Gastrocnemius medialis (tissue), 4 donors: ENCODE data around the gene DISP2. TPM values are rescaled to one million over a fixed set of nuclear protein-coding genes. Genes with fewer than 3 reads are reported as not detected.

Experiments
- ATAC-seq, 2 donors: fragments of 150-250 bp; one replicate each; pipeline ENCODE4 v1.9.1; 2016
- DNase-seq, 2 donors: peaks; one replicate each; pipeline ENCODE4 v3.0.0-alpha.2; 2019
- H3K27ac ChIP-seq, 4 donors: fragments of 200-600 bp; sonication (generic); 1 replicate in 1 of 4; 2 replicates in 3 of 4; pipeline ENCODE4 v1.5.1; 2016 to 2018; ENCODE audit warnings: mild to moderate bottlenecking in 2 of 4, moderate library complexity in 1 of 4
- H3K27me3 ChIP-seq, 3 donors: fragments of 200-600 bp; sonication (generic) in 2 of 3; 1 replicate in 1 of 3; 2 replicates in 2 of 3; pipeline versions ENCODE4 v1.5.1 to v1.6.0; 2016 to 2019; ENCODE audit warnings: mild to moderate bottlenecking in 1 of 3, moderate library complexity in 1 of 3
- H3K36me3 ChIP-seq, 2 donors: fragments of 200-600 bp; sonication (generic) in 1 of 2; one replicate each; pipeline ENCODE4 v1.5.1; 2017 to 2018
- H3K4me1 ChIP-seq, 2 donors: fragments of 200-600 bp; sonication (generic) in 1 of 2; one replicate each; pipeline ENCODE4 v1.5.1; 2016 to 2017; ENCODE audit warnings: mild to moderate bottlenecking in 2 of 2
- H3K4me3 ChIP-seq, 4 donors: fragments of 200-600 bp; sonication (generic) in 3 of 4; 1 replicate in 1 of 4; 2 replicates in 3 of 4; pipeline ENCODE4 v1.5.1; 2016 to 2019; ENCODE audit warnings: mild to moderate bottlenecking in 2 of 4
- H3K9me3 ChIP-seq, 3 donors: fragments of 200-600 bp; sonication (generic) in 2 of 3; 1 replicate in 1 of 3; 2 replicates in 2 of 3; pipeline ENCODE4 v1.5.1; 2016 to 2019
- POLR2A ChIP-seq, 2 donors: fragments of 450-650 bp; IDR thresholded peaks; one replicate each; pipeline ENCODE4 v1.6.1; 2017; ENCODE audit warnings: antibody characterized with exemption in 2 of 2, mild to moderate bottlenecking in 2 of 2, moderate library complexity in 2 of 2
- in situ Hi-C, 4 donors: fragments of 200-750 bp; cut with MboI; loops; one replicate each; pipeline versions ENCODE4 v1.15.0 to v1.8.0; 2017; ENCODE audit warnings: low sequenced_read_pairs in 4 of 4
- intact Hi-C: fragments of 100-400 bp; cut with DNase I; formaldehyde crosslinking; loops from one replicate; pipeline ENCODE4 v1.15.1; 2023; ENCODE audit warnings: low total_unique reads
- total RNA-seq, 4 donors: library from RNA; depleted of rRNA; stranded (reverse); fragments of >200 nt; gene quantifications; one replicate each; pipeline versions ENCODE4 v1.1.0 to v1.2.3, GENCODE V29; 2016
- TF ChIP-seq, protein P1 (sequence below), 5 experiments: fragments of 450-650 bp in 3 of 5; fragments of 200-600 bp in 2 of 5; sonication (generic) in 2 of 5; IDR thresholded peaks in 4 of 5; conservative IDR thresholded peaks in 1 of 5; 1 replicate in 4 of 5; 2 replicates in 1 of 5; pipeline ENCODE4 v1.5.1; 2016 to 2019; ENCODE audit warnings: antibody characterized with exemption in 5 of 5, mild to moderate bottlenecking in 3 of 5, moderate library complexity in 3 of 5

DISP2 gene
- total RNA-seq, 4 donors from 2014 or later, result 0.02 to 0.12 (median 0.06) TPM

DNA sequence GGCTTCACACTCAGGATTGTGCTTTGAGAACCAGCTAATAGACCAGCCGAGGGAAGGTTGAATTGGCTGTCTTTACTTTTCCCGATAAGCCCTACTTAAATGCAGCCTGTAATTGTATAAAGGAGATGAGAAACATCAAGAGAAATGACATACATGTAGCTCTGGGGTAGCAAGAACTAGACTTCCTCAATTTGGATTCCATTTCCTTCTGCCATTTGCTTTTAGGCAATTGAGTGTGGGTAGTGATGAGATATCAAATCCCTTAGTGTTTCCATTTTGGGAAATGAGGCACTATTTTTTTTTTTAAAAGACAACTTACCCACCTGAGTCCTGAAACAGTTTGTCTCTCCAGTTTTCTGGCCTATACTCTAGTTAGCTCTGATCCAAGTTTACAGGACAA lies 32.3 kb upstream of the DISP2 start:
- H3K4me1 ChIP-seq, result peaks cover 25 to 33% of the 10 kb centered on the region in 2 donors
- H3K9me3 ChIP-seq, result no peaks in the 10 kb centered on the region
- H3K27ac ChIP-seq, result peak overlapping the region in 3 of 4 donors; percentile 9 to 70 (median 21)
- DNase-seq (no peak), ATAC-seq (no peak)
- intact Hi-C loops, result no loop called here
- H3K4me3 ChIP-seq, result peak overlapping the region in 3 of 4 donors; percentile 63 to 84 (median 84)
- TF ChIP-seq POLR2A (IDR thresholded peaks at IDR 0.05), result no peak
- TF ChIP-seq, protein P1, sequence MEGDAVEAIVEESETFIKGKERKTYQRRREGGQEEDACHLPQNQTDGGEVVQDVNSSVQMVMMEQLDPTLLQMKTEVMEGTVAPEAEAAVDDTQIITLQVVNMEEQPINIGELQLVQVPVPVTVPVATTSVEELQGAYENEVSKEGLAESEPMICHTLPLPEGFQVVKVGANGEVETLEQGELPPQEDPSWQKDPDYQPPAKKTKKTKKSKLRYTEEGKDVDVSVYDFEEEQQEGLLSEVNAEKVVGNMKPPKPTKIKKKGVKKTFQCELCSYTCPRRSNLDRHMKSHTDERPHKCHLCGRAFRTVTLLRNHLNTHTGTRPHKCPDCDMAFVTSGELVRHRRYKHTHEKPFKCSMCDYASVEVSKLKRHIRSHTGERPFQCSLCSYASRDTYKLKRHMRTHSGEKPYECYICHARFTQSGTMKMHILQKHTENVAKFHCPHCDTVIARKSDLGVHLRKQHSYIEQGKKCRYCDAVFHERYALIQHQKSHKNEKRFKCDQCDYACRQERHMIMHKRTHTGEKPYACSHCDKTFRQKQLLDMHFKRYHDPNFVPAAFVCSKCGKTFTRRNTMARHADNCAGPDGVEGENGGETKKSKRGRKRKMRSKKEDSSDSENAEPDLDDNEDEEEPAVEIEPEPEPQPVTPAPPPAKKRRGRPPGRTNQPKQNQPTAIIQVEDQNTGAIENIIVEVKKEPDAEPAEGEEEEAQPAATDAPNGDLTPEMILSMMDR (IDR thresholded peaks at IDR 0.05 in 4 of 5, conservative IDR thresholded peaks at IDR 0.05 in 1 of 5), result no peak
- H3K36me3 ChIP-seq, result peaks cover 0 to 8% of the 10 kb centered on the region in 2 donors
- in situ Hi-C loops, result no loop called here
- H3K27me3 ChIP-seq, result no peaks in the 10 kb centered on the region

DNA sequence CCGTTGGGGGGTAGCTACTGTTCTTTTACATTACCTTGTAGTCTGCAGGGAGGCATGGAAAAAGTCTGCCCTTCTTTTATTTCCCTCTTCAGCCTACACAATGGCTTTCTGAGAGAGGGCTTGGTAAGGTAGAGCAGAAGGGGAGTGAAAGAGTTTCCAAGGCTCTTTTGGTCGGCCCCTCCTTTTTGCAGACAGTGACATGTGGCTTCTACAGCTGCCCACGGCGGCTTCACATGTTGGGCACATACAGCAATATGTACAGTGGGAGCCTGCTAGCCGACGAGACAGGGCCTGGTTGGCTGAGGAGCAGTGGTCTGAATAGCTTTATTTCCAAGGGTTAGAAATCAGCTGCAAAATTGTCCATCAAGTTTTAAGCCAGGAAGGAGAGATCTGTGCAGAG lies 30.6 kb upstream of the DISP2 start:
- Histone ChIP-seq H3K27ac (no peak overlapping the region), H3K27me3 (no peaks in the 10 kb centered on the region), H3K4me3 (no peak overlapping the region), H3K9me3 (no peaks in the 10 kb centered on the region), H3K4me1 (peaks cover 28 to 35% of the 10 kb centered on the region in 2 donors), H3K36me3 (peaks cover 0 to 8% of the 10 kb centered on the region in 2 donors)
- intact Hi-C loops (no loop called here), in situ Hi-C loops (no loop called here)
- no peak for TF ChIP-seq POLR2A (IDR thresholded peaks at IDR 0.05)
- TF ChIP-seq, protein P1 (IDR thresholded peaks at IDR 0.05 in 4 of 5, conservative IDR thresholded peaks at IDR 0.05 in 1 of 5), result no peak
- no peak for ATAC-seq
- no peak for DNase-seq

DNA sequence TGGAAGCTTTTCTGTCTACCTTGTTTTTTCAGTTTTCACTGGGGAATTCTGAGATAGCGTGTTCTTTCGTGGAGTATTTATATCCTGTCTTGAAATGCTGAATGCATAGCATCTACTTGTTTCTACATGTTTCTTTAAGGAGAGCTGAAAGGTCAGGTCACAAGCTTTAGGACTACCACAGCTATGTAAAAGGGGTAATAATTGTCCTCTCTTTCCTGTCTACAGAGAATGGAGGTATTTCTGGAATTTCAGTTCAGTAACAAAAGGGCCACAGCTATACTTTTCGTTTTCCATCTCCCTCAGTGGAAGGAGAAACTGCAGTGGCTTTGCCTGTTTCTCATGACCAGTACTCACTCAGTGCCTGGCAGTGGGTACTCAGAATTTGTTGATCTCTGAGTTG lies 29.8 kb upstream of the DISP2 start:
- H3K36me3 ChIP-seq, result peaks cover 0 to 8% of the 10 kb centered on the region in 2 donors
- H3K9me3 ChIP-seq, result no peaks in the 10 kb centered on the region
- H3K27me3 ChIP-seq, result no peaks in the 10 kb centered on the region
- in situ Hi-C loops, result no loop called here
- DNase-seq (no peak), ATAC-seq (no peak)
- TF ChIP-seq POLR2A (IDR thresholded peaks at IDR 0.05), result no peak
- intact Hi-C loops, result no loop called here
- no peak overlapping the region for H3K4me3 ChIP-seq
- H3K4me1 ChIP-seq, result peaks cover 29 to 32% of the 10 kb centered on the region in 2 donors
- no peak overlapping the region for H3K27ac ChIP-seq

DNA sequence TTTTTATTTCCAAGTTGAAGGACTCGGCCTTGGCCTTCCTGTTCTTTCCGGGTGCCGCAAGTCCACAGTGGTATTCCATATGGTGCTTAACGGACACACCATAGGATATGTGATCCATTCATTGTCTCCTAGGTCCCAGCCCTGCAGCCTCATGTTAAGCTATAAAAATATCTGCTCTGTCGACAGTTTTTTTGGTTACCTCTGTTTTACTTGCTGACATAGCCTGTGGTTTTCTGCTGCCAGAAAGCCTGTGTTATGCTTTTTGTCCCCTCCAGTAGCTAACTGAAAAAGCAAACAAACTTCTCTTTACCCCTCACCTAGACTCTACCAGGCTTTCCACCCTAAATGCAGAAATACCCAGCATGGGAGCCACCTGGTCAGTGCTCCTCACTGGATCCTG lies 29.3 kb upstream of the DISP2 start:
- Histone ChIP-seq H3K27me3 (no peaks in the 10 kb centered on the region), H3K4me3 (no peak overlapping the region), H3K9me3 (no peaks in the 10 kb centered on the region), H3K36me3 (peaks cover 0 to 8% of the 10 kb centered on the region in 2 donors), H3K4me1 (peaks cover 29 to 34% of the 10 kb centered on the region in 2 donors), H3K27ac (no peak overlapping the region)
- intact Hi-C loops, result no loop called here
- DNase-seq (no peak), ATAC-seq (no peak)
- TF ChIP-seq, protein P1 (IDR thresholded peaks at IDR 0.05 in 4 of 5, conservative IDR thresholded peaks at IDR 0.05 in 1 of 5), result no peak
- TF ChIP-seq POLR2A (IDR thresholded peaks at IDR 0.05), result no peak
- in situ Hi-C loops, result no loop called here

DNA sequence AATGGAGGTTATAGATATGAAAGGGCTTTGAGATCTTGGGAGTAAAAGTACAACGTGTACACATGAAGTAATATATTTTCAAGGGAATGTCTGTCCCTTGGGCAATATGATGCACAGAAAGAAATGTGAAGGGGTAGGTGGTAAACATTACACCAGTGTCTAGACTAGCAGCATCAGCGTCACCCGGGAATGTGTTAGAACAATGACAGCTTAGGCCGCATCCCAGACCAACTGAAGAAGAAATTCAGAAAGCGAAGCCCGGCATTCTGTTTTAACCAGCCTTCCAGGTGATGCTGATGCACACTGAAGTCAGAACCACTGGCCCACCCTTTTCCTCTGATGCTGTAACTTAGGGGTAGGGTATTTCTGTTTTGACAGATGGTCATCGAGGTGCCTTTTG lies 28.2 kb upstream of the DISP2 start:
- in situ Hi-C loops (no loop called here), intact Hi-C loops (no loop called here)
- Histone ChIP-seq H3K27ac (no peak overlapping the region), H3K4me1 (peaks cover 31 to 40% of the 10 kb centered on the region in 2 donors), H3K27me3 (no peaks in the 10 kb centered on the region), H3K9me3 (no peaks in the 10 kb centered on the region), H3K36me3 (peaks cover 0 to 8% of the 10 kb centered on the region in 2 donors), H3K4me3 (no peak overlapping the region)
- TF ChIP-seq POLR2A (IDR thresholded peaks at IDR 0.05), result no peak
- TF ChIP-seq, protein P1 (IDR thresholded peaks at IDR 0.05 in 4 of 5, conservative IDR thresholded peaks at IDR 0.05 in 1 of 5), result no peak
- no peak for ATAC-seq
- no peak for DNase-seq
